IPS-18c (cell line): Measurements from ENCODE around the gene ADIRF.
A peak's percentile ranks its signal among the peaks of the same experiment; 100 is the strongest.
"Not testable (repeated sequence)": the region's sequence is repeated elsewhere in the genome, so short reads cannot be mapped to it uniquely, and the experiment has no call there.

Experiments used
- H3K4me3 ChIP-seq: 2 replicates; pipeline ENCODE4 v1.7.0; 2013; ENCODE audit warnings: low read depth, mild to moderate bottlenecking, low read length, moderate library complexity; ENCODE audit not compliant: insufficient read depth
- H3K9me3 ChIP-seq: one replicate; pipeline ENCODE4 v1.6.1; 2013; ENCODE audit warnings: mild to moderate bottlenecking, low read length, moderate library complexity; ENCODE audit not compliant: control insufficient read depth, insufficient read depth

The ADIRF gene

DNA sequence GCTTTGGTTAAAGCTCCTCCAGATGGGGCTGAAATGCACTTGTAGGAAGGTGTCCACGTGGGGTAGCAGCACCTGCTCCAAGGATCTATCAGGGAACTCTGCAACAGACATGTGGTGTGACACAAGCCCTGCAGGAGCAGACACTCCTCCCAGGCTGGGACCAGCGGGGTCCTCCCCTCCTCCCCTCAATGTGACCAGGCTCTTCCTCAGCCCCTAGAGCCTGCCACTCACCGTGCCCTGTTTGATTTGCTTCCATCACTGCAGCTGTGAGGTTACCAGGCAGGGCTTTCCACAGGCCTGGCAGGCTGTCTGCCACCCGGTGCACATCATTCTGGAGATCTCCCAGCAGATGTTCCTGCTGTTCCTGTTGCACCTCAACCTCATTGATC is 24.3 kb upstream of the ADIRF start:
- Histone ChIP-seq H3K4me3 (no peak overlapping the region), H3K9me3 (peaks cover 2% of the 10 kb centered on the region)

DNA sequence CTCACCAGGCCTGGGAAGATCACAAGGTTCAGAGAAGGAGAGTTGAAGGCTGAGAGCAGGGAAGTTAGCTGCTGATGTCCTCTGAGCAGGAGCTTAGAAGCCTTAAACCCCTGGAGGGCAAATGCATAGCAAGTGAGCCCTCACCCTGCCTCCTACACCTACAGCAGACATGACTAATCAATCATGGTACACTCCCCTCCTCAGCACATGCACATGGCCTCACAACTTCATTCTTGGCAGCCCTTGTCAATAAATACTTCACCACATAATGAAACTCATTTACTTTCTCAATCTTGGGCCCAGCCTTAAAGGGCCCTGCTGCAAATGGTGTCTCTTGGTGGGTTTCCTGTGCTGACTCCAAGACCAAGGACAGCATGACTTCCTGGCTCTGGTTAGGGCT is 23.8 kb upstream of the ADIRF start:
- Histone ChIP-seq H3K9me3 (peaks cover 2% of the 10 kb centered on the region), H3K4me3 (no peak overlapping the region)

DNA sequence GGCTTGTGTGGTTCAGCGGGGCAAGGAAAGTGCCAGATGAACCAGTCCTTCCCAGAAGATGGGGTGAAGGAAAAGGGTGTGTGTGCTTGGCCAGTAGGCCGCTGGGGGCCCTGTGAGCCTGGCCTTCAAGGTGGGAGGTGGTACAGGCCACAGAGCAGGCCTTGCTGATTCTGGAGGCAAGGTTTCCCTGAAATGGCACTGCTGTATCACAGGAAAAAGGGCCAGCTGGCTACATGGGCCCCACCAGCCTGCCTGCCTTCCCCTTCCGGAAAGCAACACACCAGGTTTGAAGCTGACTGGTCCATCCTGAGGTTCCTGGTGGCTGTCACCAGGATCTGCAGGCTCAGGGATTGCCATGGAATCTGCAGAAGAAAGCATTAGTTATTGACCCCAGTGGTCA is 23.4 kb upstream of the ADIRF start:
- peaks cover 2% of the 10 kb centered on the region for H3K9me3 ChIP-seq
- no peak overlapping the region for H3K4me3 ChIP-seq

DNA sequence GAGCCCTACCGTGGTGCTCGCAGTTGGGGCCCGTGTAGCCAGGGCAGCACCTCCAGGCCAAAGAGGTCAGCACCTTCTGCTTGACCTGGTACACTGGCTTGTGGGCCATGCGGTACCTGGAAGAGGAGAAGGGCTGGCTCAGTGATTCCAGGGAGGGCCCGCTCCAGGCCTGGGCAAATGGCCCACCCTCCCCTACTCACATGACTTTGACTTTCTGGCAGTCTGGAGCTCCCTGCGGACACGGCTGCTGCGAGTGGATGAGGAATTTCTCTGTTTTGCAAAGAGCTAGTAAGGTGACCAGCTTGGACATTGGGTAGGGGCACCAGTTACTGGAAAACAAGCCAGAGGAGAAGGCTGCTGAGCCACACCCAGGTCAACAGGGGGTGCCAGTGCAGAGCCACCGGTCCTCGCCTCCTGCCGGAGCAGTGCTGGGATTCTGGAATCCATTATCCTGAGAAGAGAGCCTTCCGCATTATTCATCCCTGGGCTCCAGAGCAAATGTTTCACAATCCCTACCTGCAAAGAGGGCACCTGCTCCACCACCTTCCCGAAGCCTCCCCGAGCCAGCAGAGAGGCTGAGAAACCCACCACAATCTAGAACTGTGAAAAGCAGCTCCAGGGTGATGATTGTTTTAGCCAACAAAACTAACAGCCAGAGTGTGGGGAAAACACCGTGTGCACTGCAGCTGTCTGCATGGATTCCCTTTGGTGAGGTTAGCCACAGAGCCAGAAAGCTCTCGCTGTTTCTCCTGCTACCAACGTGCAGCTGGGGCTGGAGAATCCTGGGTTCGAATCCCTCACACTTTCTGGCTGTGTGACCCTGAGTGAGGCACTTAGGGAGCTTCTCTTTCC is 22.7 kb upstream of the ADIRF start:
- Histone ChIP-seq H3K4me3 (no peak overlapping the region), H3K9me3 (peaks cover 2% of the 10 kb centered on the region)

DNA sequence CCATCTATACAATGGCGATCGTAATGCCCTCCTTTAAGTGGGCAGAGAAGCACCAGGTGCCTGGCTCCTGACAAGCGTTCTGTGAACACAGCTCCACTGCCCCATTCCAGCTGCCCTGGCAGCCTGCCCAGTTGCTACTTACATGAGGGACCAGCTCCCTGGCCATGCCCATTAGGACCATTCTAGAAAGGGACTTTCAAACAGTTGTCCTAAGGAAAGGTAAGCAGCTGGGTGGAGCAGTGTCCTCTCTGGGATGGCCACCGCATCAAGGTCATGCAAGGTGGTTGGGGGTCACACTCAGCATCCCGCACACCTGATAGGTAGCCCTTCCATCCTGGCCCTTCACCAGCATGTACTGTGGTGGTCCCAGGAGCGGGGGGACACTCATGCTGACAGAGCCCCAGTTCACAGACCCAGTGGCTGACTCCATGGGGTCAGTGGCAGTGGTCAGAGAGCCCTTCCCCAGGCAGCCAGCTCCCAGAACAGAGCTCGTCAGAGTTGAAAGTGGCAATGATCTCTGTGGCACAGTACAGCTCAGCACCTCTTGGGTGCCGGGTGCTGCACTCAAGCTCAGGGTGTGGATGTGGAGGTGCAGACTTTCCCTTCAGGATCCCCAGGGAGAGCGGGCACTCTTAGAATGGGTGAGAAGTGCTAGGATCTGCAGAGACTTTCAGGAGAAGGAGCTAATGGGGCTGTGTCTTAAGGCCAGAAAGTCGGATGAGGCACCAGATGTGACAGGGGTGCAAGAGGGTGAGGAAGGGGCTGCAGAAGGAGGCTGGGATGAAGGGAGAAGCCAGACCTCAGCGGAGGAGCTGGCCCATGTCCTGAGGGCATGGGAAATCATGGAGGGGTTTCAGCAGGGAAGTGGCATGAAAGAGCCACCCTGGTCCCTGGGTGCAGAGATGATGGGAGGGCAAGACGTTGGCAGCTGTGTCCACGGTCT is 21.8 kb upstream of the ADIRF start:
- H3K9me3 ChIP-seq = peaks cover 2% of the 10 kb centered on the region
- no peak overlapping the region for H3K4me3 ChIP-seq

DNA sequence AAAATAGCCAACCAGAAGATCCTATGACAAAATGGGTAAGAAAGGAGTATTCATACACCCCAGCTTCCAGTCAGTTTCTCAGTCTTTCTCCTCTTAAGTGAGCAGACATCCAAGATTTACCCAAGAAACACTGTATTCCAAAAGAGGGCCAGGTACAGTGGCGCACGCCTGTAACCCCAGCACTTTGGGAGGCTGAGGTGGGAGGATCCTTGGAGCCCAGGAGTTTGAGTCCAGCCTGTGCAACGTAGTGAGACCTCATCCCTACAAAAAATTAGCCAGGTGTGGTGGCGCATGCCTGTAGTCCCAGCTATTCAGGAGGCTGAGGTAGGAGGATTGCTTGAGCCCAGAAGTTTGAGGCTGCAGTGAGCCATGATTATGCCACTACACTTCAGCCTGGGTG is 20.5 kb upstream of the ADIRF start:
- not testable (repeated sequence) for H3K9me3 ChIP-seq, H3K4me3 ChIP-seq

DNA sequence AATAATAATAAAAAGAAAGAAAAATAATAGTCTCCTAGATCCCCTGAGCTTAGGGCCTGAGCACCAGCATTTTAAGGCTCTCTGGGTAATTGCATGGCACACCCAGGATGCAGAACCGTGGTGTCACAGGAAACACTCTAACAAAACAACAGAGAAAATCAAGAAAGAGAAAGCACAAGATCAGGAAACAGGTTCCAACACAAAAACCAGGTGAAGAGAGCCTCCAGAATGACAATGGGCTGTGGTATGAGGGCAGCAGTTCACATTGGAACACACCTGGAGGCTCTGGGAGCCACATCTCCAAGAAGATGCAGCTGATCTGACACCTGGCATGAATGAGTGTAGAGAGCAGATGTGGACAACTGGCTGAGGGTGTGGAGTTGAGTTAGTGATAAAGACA is 17.9 kb upstream of the ADIRF start:
- Histone ChIP-seq H3K9me3 (peaks cover 5% of the 10 kb centered on the region), H3K4me3 (no peak overlapping the region; the same call in 1 of the 2 replicates)

DNA sequence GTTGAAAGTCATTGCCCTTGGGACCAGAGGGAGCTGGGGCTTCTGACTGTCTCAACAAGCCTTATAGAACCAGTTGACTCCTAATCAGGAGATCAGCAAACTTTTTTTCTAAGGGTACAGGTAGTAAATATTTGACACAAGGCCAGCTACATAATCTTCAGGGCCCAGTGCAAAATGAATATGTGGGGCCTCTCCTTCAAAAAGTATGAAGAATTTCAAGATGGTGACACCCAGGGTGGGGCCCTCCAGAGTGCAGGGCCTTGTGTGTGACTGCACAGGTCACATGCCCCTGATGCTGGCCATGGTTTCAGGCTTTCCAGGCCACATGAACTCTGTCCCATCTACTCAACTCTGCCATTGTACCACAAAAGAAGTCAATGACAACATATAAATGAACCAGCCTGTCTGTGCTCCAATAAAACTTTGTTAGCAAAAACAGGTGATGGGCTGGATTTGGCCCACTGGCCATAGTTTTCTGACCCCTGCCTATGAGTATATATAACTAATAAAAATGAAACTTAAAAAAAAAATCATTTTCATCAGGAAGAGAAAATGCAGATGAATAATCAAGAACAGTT is 17.0 kb upstream of the ADIRF start:
- H3K9me3 ChIP-seq = peaks cover 5% of the 10 kb centered on the region
- H3K4me3 ChIP-seq = no peak overlapping the region

DNA sequence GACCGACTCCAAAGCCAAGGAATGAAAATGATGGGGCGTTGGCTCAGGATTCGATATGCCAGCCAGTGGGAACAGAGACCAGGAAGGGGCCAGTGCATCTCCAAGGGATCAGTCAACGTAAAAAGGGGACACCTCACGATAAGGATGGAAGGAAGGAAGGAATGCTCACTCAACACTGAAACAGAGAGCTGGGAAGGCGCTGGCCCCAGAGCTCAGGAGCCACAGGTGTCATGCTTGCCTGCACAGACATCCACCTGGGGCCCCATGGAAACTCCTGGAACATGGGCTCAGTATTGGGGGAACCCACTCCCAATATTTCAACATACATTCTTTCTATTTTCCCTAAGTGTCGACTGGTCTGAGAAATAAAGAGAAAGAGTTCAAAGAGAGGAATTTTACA is 16.2 kb upstream of the ADIRF start:
- no peak overlapping the region for H3K4me3 ChIP-seq
- peaks cover 5% of the 10 kb centered on the region for H3K9me3 ChIP-seq

DNA sequence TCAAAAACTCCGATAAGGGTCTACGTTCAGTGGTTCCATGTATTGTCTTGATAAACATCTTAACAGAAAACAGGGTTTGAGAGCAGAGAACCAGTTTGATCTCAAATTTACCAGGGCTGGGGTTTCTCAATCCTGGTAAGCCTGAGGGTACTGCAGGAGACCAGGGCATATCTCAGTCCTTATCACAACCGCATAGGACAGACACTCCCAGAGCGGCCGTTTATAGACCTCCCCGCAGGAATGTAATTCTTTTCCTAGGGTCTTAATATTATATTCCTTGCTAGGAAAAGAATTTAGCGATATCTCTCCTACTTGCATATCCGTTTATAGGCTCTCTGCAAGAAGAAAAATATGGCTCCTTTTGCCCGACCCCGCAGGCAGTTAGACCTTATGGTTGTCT is 15.6 kb upstream of the ADIRF start:
- not testable (repeated sequence) for H3K4me3 ChIP-seq, H3K9me3 ChIP-seq

DNA sequence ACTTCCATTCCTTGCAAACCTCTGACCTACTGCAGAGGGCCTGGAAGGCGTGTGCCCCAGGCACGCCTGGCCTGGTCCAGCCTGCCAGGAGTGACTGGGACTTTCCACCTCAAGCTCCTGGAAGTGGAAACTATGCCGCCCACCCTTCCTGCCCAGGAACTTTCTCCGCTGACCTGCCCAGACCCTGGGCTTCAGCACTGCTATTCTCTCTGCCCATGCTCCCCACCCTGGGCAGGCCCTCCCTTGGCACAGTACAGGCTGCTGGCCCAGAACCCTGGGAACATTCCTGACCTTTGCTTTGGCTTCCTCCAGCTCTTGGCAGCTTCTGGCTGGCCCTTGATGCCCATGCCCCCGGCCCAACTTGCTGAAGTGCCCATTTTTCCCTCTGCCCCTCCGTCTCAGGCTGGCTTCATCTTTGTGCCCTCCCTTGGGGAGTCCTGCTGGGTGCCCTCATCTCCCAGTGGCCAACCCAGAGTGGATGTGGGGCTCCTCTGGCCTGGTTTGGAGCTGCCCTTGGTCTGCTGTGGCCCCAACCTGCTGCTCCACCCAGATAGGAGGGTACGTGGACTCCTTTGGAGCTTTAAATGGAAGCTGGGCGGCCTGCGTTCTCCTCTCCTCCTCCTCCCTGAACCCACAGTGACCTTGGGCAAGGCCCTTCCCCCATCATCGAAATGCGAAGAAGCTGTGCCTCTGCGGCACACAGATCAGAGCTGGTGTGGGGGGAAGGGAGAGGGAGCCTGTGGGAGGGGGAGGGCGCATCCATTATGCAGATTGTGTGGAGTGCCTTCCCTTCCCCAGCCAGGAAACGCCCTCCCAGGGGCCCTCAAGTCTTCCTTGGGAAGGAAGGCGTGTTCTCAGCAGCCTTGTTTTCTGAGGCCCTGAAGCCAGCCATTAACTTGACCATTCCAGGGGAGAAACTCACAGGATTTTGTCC is 14.3 kb upstream of the ADIRF start:
- Histone ChIP-seq H3K9me3 (peaks cover 5% of the 10 kb centered on the region), H3K4me3 (0 out of 2 replicates have a peak overlapping the region, but pooled peaks have one; percentile 2)

DNA sequence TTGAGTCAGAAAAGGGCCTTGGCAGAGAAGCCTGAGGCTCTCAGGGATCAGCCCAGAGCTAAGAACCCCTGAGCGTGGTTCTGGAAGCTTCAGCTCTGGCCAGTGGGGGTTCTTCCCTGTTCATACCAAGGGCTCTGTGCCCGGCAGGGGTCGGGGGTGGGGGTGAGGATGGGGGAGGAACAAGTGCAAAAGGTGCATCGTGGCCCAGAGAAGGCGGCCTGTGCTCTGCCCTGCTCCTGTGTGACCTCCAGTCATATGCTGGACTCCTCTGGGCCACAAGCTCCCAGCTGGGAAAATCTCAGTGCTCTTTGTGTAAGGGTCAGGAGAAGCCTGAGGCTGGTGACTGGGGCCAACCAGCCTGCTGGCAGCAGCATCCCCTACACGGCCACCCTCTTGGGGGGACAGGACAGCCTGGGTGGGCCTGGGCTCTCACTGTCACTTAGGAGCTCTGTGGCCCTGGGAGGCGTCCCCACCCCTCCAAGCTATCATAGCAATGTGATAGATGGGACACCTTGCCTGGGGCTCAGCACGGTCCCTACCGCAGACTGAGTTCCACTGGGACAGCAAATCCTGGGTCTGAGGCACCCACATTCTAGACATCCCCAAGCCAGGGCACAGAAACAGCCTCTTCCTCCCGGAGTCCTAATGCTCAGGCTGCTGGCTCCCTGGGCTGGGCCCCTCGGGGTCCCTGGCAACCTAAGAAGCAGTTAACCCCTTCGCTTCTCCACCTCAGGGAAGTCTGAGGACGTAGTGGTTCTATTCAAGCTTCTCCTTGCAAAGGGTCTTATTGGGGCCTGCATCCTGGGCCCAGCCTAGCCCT is 13.4 kb upstream of the ADIRF start:
- H3K4me3 ChIP-seq = 0 out of 2 replicates have a peak overlapping the region, but pooled peaks have one; percentile 2
- H3K9me3 ChIP-seq = peaks cover 5% of the 10 kb centered on the region

DNA sequence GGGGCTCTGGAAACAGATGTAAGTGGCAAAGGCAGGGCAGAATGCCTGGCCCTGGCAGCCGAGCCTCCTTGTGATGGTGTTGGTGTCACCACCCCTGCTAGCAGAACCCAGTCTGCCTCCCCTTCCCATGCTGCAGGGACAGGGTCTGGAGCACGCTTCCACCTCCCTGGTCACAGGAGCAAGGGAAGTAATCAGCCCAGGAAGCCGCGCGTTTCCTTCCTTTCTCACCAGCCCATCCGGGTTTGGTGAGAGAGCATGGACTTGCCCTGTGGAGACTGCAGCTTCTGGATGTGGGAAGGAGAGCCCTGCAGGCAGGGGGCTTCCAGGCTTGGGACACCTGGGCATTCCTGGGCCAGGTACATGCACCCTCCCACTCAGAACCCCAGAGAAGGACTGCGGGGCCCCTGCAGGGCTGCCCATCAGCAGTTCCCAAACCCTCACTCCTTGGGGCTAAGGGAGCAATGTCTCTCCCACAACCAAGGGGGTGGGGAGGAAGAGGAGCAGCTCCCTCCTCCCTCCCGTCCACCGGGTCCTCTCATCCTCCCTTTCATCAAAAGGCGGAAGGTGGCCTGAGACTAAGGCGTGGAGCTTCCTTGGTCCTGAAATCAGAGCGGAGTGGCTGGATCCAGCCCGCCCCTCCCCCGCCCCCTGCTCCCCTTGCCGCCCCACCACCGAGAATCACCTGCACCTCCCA is 12.6 kb upstream of the ADIRF start:
- peaks cover 5% of the 10 kb centered on the region for H3K9me3 ChIP-seq
- no peak overlapping the region for H3K4me3 ChIP-seq

DNA sequence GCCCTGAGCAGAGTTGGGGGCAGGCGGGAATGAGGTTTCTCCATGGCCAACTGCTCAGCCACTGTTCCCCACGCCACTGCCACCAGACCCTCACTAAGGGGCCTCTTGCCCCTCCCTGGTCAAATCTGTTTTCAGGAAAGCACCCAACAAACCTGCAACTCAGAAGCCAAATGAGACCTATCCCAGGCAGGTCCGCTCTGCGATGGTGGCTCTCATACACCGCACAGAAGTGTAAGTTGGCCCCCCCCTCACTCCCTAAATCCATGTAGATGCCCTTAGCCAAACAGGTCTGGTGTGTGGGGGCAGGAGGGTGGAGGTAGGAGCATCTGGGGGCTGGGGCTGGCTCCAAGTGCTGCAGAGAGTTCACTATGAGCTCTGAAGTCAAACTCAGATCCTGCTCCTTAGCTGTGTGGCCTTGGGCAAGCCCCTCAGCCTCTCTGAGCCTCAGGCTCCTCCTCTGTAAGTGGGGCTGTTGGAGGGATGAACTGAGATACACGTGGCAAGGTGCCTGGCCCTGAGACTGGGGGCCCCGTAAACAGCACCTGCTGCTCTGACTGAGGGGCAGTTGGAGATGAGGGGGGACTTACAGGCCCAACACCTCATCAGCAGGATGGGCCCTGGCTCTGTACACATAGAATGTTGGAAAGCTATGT is 12.0 kb upstream of the ADIRF start:
- Histone ChIP-seq H3K4me3 (no peak overlapping the region), H3K9me3 (peaks cover 5% of the 10 kb centered on the region)

DNA sequence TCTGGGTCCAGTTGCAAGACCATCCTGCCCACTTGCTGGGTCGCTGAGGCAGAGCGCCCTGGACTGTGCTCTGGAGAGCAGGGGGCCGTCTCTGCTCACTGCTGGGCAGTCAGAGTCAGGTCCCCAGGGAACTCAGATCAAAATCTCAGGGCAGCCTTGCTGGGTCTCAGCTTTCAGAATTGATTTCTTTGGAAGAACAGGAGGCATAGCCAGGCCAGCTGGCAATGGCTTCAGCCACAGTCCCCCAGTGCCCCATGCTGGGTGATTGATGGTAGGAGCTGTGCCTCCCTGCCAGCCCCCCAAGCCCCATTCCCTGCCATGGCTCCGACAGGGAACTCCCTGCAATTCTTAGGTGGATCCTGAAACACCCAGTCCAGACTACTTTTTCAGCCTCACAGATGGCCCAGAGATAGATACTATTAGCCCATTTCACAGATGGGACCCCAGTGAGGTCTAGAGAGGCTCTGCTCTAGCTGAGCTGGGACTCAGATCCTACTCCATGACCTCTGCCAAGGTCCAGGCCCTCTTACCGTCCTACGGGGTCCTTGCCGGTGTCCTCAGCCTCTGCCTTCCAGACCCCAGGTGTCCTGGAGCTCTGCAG is 11.3 kb upstream of the ADIRF start:
- Histone ChIP-seq H3K9me3 (peaks cover 2% of the 10 kb centered on the region), H3K4me3 (no peak overlapping the region)
